ENCODE data around the gene COL5A1.

COL5A1 gene

GRCh38 chr9:134748591-134748990 is 107.0 kb downstream of the COL5A1 start:
- DNase-seq = no peak

DNA sequence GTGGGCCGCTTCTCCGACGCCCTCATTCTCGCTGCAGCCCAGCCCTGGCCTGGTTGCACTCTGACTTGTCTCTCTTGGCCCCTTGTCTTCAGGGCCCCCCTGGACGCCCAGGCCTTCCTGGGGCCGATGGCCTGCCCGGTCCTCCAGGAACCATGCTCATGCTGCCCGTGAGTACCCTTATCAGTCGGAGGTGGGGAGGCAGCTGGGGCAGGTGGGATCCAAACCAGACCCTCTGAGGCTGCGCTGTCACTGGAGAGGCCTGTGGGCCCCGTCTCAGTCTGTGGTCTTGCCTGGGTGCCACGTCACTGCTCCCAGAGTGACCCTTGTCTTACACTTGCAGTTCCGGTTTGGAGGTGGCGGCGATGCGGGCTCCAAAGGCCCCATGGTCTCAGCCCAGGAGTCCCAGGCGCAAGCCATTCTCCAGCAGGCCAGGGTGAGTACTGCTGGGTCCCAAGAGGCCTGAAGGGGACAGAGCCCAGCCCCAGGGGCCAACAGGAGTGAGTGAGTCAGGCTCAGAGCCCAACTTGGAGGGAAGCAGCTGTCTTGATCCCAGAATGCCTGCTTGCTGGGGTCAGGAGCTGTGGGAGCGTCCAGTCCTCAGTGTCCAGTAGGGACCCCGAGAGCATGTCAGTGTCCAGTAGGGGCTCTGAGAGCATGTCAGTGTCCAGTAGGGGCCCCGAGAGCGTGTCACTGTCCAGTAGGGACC is 109.0 kb downstream of the COL5A1 start:
- no peak for DNase-seq

- DNase-seq = no peak
Observed at GRCh38 chr9:134751622-134752021, 110.0 kb downstream of the COL5A1 start.

DNA sequence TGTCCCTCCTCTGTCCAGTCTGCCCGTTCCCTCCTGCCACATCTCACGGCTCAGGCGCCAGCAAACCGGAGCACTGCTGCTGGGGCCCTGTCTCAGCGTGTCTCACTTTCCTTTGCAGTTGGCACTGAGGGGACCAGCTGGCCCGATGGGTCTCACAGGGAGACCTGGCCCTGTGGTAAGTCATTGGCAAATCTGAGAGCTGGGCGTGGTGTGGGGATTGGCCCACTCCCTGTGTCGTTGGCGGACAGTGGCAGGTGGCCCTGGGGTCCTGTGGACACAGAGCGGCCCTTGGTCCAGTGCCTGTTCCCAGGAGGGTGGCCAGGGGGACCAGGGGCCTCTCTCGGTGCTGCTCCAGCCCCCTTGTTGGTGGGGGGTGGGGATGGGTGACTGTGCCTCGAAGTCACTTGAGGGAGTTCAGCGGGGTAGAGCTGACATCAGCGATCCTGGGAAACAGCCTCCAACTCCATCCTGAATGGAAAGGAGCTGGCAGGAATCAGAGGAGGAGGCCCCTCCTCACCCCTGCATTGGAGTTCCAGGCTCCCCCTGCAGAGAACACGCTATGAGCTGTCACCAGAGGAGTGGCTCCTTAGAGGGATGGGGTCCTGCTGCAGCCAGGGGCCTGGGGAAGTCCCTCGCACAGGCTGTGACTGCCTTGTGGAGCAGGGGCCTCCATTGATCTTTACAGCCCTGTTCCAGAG is 111.0 kb downstream of the COL5A1 start:
- no peak for DNase-seq

DNA sequence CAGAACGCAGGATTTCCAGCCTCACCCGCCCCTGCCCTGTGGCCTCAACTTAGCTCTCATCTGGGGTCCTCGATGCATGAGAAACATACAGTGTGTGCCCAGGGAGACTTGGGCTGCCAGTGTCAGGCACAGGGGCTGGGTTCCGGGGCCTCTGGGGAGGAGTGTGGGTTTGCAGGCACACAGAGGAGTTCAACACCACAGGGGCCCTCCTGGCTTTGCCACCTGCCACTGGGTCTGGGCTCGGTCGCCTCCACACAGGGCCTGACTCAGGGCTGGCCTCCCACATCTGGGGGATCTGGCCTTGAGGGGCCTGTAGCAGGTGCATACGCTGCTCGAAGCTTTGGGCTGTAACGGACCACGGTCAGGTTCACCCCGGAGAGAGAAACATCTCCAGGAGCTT is 111.6 kb downstream of the COL5A1 start:
- DNase-seq = no peak

DNA sequence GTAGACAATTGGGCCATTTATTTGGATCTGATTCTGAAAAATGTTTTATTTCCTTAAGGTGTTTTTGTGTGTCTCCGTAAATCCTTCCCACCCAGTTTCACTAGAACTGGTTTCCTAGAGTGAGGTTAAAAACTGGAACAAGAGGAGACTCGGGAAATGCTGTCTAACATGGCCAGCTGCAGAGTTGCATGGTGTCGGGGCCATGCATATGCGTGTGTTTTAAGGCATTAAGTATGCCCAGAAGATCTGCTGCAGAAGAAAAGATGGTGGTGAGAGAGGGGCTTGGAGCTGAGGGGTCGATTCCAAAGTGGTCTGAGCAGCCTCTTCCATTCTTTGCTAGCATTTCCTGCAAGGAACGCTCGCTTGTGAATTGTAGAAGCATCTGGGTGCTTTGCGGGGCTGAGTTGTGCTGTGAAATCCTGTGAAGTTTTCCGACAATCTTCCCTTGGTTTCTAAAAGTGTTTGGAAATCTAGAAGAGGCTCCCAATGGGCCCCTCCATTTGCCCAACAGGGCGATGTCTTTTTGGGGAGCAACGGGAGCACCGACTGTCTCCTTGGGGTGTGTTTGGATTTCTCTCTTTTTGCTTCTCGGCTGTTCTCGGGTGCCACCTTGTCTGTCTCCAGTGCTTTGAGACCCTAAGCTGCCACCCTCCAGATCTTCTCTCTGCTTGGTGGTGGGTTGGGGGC is 113.8 kb downstream of the COL5A1 start:
- no peak for DNase-seq

DNA sequence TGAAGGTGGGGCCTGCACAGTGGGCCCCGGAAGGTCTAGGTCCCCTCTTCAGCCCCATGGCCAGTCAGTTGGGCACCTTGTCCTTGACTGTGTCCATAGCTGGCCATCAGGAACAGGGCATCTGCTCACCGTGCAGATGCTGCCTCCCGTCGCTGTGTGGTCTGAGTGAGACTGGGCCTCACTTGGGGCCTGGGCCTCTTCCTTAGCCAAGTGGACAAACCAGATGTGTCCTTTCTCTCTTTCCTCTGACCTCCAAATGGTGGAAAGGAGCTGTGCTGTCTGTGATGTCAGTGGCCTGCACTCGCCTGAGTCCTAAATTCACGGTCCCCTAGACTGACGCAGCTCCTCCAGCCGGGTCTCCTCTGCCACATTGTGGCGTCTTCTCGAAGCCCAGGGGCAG is 114.5 kb downstream of the COL5A1 start:
- DNase-seq = no peak

DNA sequence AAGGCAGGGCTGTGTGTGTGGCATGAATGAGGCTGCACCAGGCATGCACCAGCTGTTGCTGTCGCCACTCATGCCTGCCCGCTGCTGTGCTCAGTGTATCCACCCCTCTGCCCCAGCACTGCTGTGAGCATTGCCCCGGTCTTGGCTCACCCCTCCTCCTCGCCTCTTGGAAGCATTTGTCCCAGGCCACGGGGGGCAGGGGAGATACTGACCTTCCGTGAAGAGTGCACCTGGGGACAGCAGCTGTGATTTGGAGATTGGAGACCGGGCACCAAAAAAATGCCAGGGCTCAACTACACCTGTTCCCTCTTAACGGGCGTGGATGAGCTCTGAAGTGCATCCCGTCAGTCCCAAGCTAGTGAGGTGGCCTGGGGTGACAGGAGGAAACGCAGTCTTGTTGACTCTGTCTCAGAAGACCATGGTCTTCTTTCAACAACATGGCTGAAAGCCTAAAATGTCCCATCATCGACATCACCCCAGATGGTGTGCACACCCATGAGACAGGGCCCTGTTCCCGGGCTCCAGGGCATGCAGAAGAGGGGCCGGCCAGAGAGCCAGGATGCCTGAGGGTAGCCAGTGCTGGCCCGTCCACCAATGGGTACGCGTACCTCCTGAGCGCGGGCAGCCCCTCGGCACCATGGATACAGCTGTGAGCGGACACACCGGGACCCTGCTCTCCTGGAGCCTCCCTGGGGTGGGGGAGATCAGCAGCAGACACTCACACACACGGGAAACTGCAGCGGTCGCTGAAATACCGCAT is 115.8 kb downstream of the COL5A1 start:
- no peak for DNase-seq

GRCh38 chr9:134758949-134759607 is 117.5 kb downstream of the COL5A1 start:
- DNase-seq = no peak

DNA sequence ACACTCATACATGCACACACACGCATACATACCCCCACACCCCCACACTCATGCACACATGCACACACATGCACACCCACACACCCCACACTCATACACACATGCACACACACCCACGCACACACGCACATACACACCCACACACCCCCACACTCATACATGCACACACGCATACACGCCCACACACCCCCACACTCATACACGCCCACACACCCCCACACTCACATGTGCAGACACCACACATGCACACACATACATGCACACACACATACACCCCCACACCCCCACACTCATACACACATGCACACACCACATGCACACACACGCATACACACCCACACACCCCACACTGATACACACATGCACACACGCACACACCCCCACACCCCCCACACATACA is 118.3 kb downstream of the COL5A1 start:
- no peak for DNase-seq

- DNase-seq = no peak
Observed at GRCh38 chr9:134760750-134761420, 119.3 kb downstream of the COL5A1 start.

DNA sequence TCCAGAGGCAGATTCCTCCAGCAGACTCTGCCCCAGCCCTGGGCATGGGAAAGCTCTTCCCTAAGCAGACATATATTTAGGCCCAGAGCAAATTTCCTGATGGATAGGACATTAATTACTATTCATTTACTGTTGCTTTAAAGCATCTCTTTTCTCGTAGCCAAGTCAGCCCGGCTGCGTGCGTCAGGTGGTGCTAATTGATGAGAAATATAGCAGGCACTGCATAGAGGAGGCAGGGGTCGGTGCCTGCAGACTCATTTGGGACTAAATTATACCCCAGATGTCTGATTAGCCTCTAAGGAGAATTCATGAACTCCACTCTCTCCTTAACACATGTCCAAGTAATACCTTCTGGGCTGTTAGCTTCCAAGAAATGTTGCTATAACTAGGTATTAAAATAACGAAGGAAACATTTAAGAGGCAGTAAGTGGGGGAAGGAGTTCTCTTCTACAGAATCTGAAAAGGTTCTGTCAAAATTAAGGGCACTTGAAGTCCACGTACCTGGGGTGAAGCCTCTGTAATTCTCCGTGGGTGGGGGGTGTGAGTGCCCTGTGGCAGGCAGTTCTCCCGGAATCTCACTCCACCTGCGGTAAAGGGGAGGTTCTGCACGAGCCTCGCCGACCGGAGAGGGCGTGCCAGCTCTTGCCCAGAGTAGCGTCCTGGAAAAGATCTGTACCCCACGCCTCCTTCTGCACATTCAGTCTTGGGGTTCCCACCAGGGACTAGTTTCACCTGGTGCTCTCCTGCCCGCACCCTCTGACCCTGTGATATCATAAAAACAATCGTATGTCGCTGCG is 123.1 kb downstream of the COL5A1 start:
- DNase-seq = no peak

DNA sequence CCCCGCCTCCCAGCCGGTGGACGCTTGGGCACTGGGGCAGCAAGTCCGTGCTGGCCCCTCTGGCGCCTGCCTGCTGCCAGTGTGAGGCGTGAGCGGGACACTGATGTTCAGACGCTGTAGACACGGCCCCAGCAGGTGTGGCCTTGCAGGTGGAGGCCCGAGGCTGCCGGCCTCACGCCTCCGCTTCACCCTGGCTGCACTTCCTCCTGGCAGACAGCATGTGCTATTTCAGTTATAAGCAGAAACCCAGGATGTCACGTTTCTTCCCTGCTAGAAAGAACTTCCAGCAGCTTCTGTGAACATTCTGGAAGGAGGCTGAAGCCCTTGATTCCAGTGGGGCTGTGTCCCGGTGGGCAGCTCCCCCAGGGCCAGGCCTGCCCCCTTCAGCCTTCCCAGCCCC is 124.2 kb downstream of the COL5A1 start:
- DNase-seq = no peak

GRCh38 chr9:134766587-134766986 is 125.0 kb downstream of the COL5A1 start:
- DNase-seq = no peak

GRCh38 chr9:134768332-134768708 is 126.7 kb downstream of the COL5A1 start:
- DNase-seq = no peak

GRCh38 chr9:134768709-134769351 is 127.2 kb downstream of the COL5A1 start:
- DNase-seq = no peak

DNA sequence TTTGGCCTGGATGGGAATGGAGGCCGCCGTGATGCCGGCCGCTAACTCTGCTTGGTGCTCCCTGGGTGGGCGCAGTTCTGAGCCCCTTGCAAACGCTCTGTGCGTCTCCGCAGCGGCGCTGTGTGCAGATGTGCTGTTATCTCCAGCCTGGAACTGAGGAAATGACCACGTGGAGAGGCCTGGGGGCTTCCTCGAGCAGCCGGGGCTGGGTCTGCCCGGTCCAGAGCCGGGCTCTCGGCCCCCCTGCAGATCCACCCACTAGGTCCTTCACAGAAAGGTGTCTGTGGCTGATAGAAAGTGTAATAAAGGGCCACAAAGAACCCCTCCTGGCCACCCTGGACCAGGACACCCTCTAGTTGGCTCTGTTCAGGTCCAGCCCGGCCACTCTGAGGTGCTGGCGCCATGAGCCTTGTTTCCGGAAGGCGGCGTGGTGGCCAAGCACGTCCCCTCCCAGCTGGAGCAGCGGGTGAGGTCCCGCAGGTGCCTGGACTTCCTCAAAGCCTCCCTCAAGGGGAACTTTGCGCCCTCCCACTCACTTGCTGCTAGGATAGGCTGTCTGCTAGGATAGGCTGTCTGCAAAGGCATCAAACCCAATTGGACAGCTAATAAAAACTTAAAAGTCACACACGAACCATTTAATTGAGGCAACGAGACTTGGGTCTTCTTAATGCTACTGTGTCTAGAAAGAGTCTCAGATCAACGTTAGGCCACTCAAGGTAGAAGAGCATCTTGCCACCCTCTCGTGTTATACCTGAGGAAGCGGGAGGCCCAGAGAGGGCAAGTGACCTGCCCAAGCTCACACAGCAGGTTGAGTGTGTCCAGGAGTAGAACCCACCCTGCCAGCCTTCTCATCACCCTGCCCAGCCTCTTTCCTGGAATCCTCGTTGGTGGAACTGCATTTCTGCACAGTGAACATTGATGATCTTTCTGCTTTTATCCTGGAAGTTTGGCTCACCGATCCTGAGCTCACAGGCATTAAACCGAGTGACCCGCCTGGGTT is 129.7 kb downstream of the COL5A1 start:
- no peak for DNase-seq

DNA sequence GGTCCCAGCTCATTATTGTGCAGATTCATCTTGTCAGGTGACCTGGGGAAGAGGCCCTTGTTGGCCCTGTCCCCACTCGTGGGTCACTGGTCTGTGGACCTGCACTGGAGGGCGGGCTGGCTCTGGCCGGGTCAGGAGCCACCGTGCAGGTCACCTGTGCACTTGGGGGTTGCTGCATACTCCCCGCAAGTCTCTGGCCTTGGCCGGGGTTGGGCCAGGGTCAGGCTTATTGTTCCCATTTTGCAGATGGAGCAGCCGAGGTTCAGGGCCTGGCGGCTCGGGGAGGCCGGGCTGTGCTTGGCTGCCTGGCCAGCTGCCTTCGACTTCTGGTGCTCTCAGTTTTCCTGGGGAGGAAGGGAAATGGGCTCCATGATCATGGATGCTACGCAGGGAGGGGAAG is 130.7 kb downstream of the COL5A1 start:
- no peak for DNase-seq

DNA sequence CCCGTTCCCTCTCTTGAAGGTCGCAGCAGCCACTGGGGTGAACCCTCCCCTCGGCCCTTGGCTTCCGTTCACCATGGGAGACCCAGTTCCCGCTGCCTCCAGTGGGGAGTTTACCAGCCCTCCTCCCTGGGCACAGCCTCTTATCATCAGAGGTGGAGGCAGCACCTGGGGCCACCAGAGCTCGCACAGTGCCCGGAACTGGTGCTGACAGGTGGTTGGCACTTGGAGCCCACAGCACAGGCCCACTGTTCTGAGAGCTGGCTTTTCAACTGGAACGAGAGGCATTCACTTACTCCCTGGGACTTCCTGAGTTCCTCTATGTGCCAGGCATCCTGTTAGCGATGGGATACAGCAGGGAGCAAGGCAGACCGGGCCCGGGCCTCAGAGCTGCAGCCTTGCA is 132.2 kb downstream of the COL5A1 start:
- no peak for DNase-seq

- DNase-seq = no peak
Observed at GRCh38 chr9:134774410-134774809, 132.8 kb downstream of the COL5A1 start.

All from activated CD8-positive, alpha-beta memory T cell treated with anti-CD3 and anti-CD28 coated beads, Interleukin-2, amount 50 U/mL, for 48 hours (primary cell).